ENCODE results near the gene UTF1.

The UTF1 gene

GRCh38 chr10:133257489-133258065, 27.6 kb downstream of the UTF1 start:
- no peaks in the 10 kb centered on the region for H3K9me3 ChIP-seq (ENCODE audit: control insufficient read depth, insufficient read depth, low read depth, low read length)
- H3K27ac ChIP-seq (ENCODE audit: extremely low read depth, low read depth, low read length) = no peak overlapping the region
- CTCF ChIA-PET = interaction anchor here (0.6 to 1.3 kb wide), 5 partner anchors 9 to 114 kb away, joined by 3 to 4 read pairs (median 4); no protein-coding TSS in a partner anchor
- H3K36me3 ChIP-seq (ENCODE audit: control insufficient read depth in 2 of 2, insufficient read depth in 1 of 2, low read length in 2 of 2) = no peaks in the 10 kb centered on the region
- POLR2A ChIA-PET = no interaction called here
- H3K4me3 ChIP-seq (ENCODE audit: low read depth, low read length) = no peak overlapping the region
- H3K4me1 ChIP-seq (ENCODE audit: control insufficient read depth, insufficient read depth, low read length) = peaks cover 3% of the 10 kb centered on the region
- TF ChIP-seq ZNF768 (tag by site-specific recombination; IDR thresholded peaks at IDR 0.05) (no peak), EGR2 (tag by site-specific recombination; IDR thresholded peaks at IDR 0.05; ENCODE audit: low read depth) (peak; percentile 60), ZNF596 (tag by site-specific recombination; IDR thresholded peaks at IDR 0.05) (no peak), REPIN1 (tag by site-specific recombination; IDR thresholded peaks at IDR 0.05; ENCODE audit: low read depth) (no peak), ZNF610 (tag by site-specific recombination; IDR thresholded peaks at IDR 0.05; ENCODE audit: borderline replicate concordance) (no peak), ZNF585B (tag by site-specific recombination; IDR thresholded peaks at IDR 0.05) (no peak), OSR2 (tag by site-specific recombination; IDR thresholded peaks at IDR 0.05) (no peak), ZFHX2 (tag by site-specific recombination; conservative IDR thresholded peaks at IDR 0.05) (0 out of 2 replicates have a peak, but pooled peaks have one; percentile 36), GLIS1 (tag by site-specific recombination; IDR thresholded peaks at IDR 0.05) (no peak), ZNF792 (tag by site-specific recombination; IDR thresholded peaks at IDR 0.05) (no peak), BCL11A (tag by site-specific recombination; IDR thresholded peaks at IDR 0.05; ENCODE audit: low read depth) (no peak), ZNF214 (tag by site-specific recombination; IDR thresholded peaks at IDR 0.05; ENCODE audit: borderline replicate concordance) (no peak), ZSCAN16 (tag by site-specific recombination; IDR thresholded peaks at IDR 0.05) (no peak), PATZ1 (tag by site-specific recombination; IDR thresholded peaks at IDR 0.05) (no peak; the same call in 1 of the 2 replicates), ZFP37 (tag by site-specific recombination; IDR thresholded peaks at IDR 0.05) (no peak), ZBTB49 (tag by site-specific recombination; IDR thresholded peaks at IDR 0.05; ENCODE audit: low read depth) (no peak), ZNF707 (tag by site-specific recombination; IDR thresholded peaks at IDR 0.05) (no peak), ZNF76 (tag by site-specific recombination; IDR thresholded peaks at IDR 0.05; ENCODE audit: borderline replicate concordance, low read depth) (no peak), ZBTB8A (tag by site-specific recombination; IDR thresholded peaks at IDR 0.05) (no peak), ZNF626 (tag by site-specific recombination; IDR thresholded peaks at IDR 0.05) (no peak), ZNF701 (tag by site-specific recombination; IDR thresholded peaks at IDR 0.05) (no peak), ZNF473 (tag by site-specific recombination; IDR thresholded peaks at IDR 0.05) (no peak), ZNF292 (tag by site-specific recombination; IDR thresholded peaks at IDR 0.05; ENCODE audit: borderline replicate concordance, low read depth) (no peak), OVOL3 (tag by site-specific recombination; IDR thresholded peaks at IDR 0.05) (no peak), ZNF362 (tag by site-specific recombination; IDR thresholded peaks at IDR 0.05) (no peak), GLI2 (tag by site-specific recombination; IDR thresholded peaks at IDR 0.05; ENCODE audit: borderline replicate concordance, low read depth) (no peak), ZNF10 (tag by site-specific recombination; IDR thresholded peaks at IDR 0.05) (no peak), ZNF600 (tag by site-specific recombination; IDR thresholded peaks at IDR 0.05) (no peak), ZNF2 (tag by site-specific recombination; IDR thresholded peaks at IDR 0.05) (no peak), PRDM6 (tag by site-specific recombination; IDR thresholded peaks at IDR 0.05) (no peak), ZNF560 (tag by site-specific recombination; IDR thresholded peaks at IDR 0.05; ENCODE audit: borderline replicate concordance) (no peak), ZNF37A (tag by site-specific recombination; IDR thresholded peaks at IDR 0.05) (no peak), ZNF830 (tag by site-specific recombination; IDR thresholded peaks at IDR 0.05; ENCODE audit: low read depth) (no peak), KLF1 (tag by site-specific recombination; IDR thresholded peaks at IDR 0.05) (peak; percentile 32)
